Thymus (tissue), 11 donors: ENCODE measurements around the gene MYT1. TPM values are rescaled to one million over a fixed set of nuclear protein-coding genes. Genes with fewer than 3 reads are reported as not detected.
A peak's percentile ranks its signal among the peaks of the same experiment; 100 is the strongest.

ENCODE experiments used
- DNase-seq, 9 donors: peaks; one replicate each; pipeline ENCODE4 v3.0.0-alpha.2; 2013; ENCODE audit warnings: low spot score in 9 of 9, low read depth in 6 of 9, missing footprints in 1 of 9
- H3K27ac ChIP-seq, 2 donors: one replicate each; pipeline ENCODE4 v1.5.1; 2013; ENCODE audit warnings: control low read depth in 1 of 2, low read depth in 1 of 2, low read length in 1 of 2, mild to moderate bottlenecking in 1 of 2, moderate library complexity in 1 of 2
- H3K27me3 ChIP-seq, 2 donors: one replicate each; pipeline ENCODE4 v1.5.1; 2013; ENCODE audit warnings: low read length in 1 of 2; ENCODE audit not compliant: control insufficient read depth in 2 of 2, insufficient read depth in 1 of 2
- H3K36me3 ChIP-seq, 2 donors: one replicate each; pipeline ENCODE4 v1.5.1; 2013; ENCODE audit warnings: low read length in 1 of 2, mild to moderate bottlenecking in 1 of 2, moderate library complexity in 1 of 2; ENCODE audit not compliant: control insufficient read depth in 2 of 2, insufficient read depth in 2 of 2
- H3K4me1 ChIP-seq, 2 donors: one replicate each; pipeline ENCODE4 v1.5.1; 2013; ENCODE audit warnings: low read length in 2 of 2; ENCODE audit not compliant: control insufficient read depth in 2 of 2, insufficient read depth in 2 of 2
- H3K4me3 ChIP-seq, 2 donors: one replicate each; pipeline ENCODE4 v1.5.1; 2013; ENCODE audit warnings: low read length in 2 of 2, control low read depth in 1 of 2, mild to moderate bottlenecking in 1 of 2
- H3K9me3 ChIP-seq, 2 donors: one replicate each; pipeline ENCODE4 v1.5.1; 2013; ENCODE audit warnings: low read length in 1 of 2, mild to moderate bottlenecking in 1 of 2; ENCODE audit not compliant: control insufficient read depth in 2 of 2, insufficient read depth in 1 of 2
- WGBS: extraction: QIAGEN DNeasy Blood & Tissue Kit; methylation state at CpG from one replicate; pipeline ENCODE4 v1.1.7; 2013; 5-methylcytosine and 5-hydroxymethylcytosine counted together
- polyA plus RNA-seq: library from polyadenylated mRNA; stranded (reverse); fragments of 200-250 nt; gene quantifications from one replicate; pipeline ENCODE4 v1.2.3, GENCODE V29; 2013
- total RNA-seq: library from RNA; stranded (reverse); fragments of 120-200 nt; gene quantifications from one replicate; pipeline ENCODE4 v1.2.4, GENCODE V29; 2013
- donor health status: healthy.

Gene MYT1
- total and polyA plus RNA-seq, 2 donors, result 0.19 to 0.25 TPM

DNA sequence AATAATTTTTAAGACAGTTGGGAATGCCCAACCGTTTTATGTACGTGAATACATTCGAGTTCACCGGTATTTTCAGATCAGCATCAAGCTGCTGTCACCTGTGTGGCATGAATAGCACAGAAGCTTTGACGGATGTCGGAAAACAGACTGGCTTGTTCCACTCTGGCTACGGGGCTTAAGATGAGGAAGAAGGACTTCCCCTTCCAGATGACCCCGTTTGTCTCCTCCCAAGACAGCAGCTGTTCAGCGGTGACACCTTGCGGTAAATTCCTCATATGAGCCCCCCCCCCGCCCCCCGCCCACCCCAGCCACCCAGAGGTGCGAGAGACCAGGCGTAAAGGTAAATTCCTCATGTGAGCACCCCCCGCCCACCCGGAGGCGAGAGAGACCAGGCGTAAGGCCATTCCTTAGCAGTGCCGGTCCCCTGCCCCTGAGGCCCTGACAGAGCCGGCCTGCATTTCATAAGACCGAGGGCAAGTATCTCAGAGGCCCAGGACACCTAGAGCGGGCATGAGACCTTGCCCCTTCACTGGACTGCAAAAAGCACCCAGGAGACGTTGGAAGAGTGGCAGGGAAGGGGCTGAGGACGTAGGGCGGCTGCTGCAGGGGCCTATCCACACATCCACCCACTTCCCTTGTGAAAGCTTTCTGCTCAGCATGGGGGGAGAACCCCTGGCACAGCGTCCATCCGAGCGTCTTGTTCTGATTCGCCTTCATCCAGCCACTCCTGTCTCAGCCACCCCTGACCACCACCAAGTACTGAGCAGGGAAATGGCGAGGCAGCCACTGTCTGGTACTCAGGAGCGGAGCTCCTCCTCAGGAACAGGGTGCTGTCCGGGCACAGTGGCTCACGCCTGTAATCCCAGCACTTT, 84.0 kb downstream of the MYT1 start:
- Histone ChIP-seq H3K27me3 (peaks cover 2 to 43% of the 10 kb centered on the region in 2 donors), H3K9me3 (no peaks in the 10 kb centered on the region), H3K4me3 (no peak overlapping the region), H3K27ac (no peak overlapping the region), H3K36me3 (no peaks in the 10 kb centered on the region), H3K4me1 (no peaks in the 10 kb centered on the region)
- no peak for DNase-seq
- WGBS, result 69% methylated on average over 33 of the region's 33 CpGs

DNA sequence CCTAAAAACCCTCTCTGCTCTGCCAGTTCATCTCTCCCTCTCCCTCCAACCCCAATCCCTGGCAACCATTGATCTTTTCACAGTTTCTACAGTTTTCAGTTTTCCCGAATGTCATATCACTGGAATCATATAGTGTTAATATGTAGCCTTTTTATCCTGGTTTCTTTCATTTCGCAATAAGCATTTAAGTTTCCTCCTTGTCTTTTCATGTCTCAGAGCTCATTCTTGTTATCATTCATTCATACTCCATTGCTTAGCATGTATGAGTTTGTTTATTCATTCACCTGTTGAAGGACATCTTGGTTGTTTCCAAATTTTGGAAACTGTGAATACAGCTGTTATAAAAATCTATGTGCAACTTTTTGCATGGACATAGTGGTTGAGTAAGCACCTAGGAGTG, 85.8 kb downstream of the MYT1 start:
- Histone ChIP-seq H3K27ac (no peak overlapping the region), H3K36me3 (no peaks in the 10 kb centered on the region), H3K4me1 (peaks cover 2% of the 10 kb centered on the region in 2 donors), H3K27me3 (peaks cover 2 to 39% of the 10 kb centered on the region in 2 donors), H3K4me3 (no peak overlapping the region), H3K9me3 (no peaks in the 10 kb centered on the region)
- 92% methylated on average over 2 of the region's 2 CpGs for WGBS
- DNase-seq, result no peak

DNA sequence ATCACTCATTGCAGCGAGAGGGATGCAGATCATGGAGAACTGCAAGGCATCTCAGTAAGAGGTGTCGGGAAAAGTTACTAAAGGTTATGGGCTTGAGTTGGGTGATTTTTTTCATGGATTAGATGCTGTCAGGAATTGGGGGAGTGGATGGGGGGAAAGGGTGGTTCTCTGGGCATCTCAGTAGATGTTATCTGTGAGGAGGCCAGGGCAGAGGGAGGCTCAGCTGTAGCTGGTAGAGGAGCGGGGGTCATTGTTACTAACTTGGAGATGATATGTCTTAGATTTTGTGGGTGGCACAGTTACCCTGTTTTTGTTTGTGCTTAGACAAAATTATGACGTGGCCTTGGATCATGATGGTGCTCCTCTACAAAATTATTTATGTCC, 88.7 kb downstream of the MYT1 start:
- WGBS, result 98% methylated on average over 4 of the region's 4 CpGs
- Histone ChIP-seq H3K36me3 (no peaks in the 10 kb centered on the region), H3K4me1 (peaks cover 17 to 18% of the 10 kb centered on the region in 2 donors), H3K27ac (no peak overlapping the region), H3K4me3 (no peak overlapping the region), H3K9me3 (no peaks in the 10 kb centered on the region), H3K27me3 (peaks cover 2 to 19% of the 10 kb centered on the region in 2 donors)
- DNase-seq, result no peak

DNA sequence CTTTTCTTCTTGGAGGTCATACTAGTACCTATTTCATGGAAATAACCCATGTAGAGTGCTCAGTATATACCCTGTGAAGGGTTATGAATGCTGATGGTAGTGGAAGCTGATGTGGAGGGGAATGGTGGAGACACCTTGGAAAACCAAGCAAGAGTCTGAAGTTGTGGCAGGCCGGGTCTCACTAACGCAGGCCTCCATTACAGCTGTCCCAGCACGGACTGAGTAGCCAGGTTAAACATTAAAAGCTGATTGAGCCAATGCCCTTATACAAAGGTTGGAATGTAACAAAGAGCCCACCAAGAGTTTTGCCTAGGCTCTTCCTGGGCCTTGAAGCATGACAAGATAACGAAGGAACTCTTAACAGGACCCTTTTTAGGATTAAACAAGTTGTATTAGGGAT, 89.2 kb downstream of the MYT1 start:
- no peaks in the 10 kb centered on the region for H3K36me3 ChIP-seq
- H3K4me3 ChIP-seq, result no peak overlapping the region
- H3K27ac ChIP-seq, result no peak overlapping the region
- peaks cover 2 to 16% of the 10 kb centered on the region in 2 donors for H3K27me3 ChIP-seq
- no peak for DNase-seq
- H3K4me1 ChIP-seq, result peaks cover 17 to 18% of the 10 kb centered on the region in 2 donors
- 97% methylated on average over 4 of the region's 4 CpGs for WGBS
- no peaks in the 10 kb centered on the region for H3K9me3 ChIP-seq

DNA sequence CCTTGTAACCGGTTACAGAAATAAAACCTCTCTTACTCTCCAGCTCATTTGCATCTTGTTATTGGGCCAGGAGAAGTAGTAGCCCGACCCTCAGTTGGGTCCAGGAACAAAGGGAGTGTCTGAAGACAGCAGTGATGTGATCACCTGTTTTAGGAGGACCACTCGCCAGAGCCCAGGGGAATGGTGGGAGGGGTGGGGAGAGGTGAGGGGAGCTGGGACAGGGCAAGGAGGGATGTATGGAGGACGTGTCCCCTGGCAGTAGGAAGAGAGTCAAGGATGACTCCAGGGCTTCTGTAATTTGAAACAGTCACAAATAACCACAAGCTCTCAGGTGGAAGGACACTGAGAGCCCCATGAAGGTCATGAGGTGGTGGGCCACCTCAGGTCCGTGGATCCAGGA, 89.9 kb downstream of the MYT1 start:
- H3K36me3 ChIP-seq, result no peaks in the 10 kb centered on the region
- no peak overlapping the region for H3K4me3 ChIP-seq
- H3K27me3 ChIP-seq, result peaks cover 2 to 14% of the 10 kb centered on the region in 2 donors
- H3K9me3 ChIP-seq, result no peaks in the 10 kb centered on the region
- no peak for DNase-seq
- H3K4me1 ChIP-seq, result peaks cover 17 to 18% of the 10 kb centered on the region in 2 donors
- no peak overlapping the region for H3K27ac ChIP-seq
- 98% methylated on average over 5 of the region's 5 CpGs for WGBS

DNA sequence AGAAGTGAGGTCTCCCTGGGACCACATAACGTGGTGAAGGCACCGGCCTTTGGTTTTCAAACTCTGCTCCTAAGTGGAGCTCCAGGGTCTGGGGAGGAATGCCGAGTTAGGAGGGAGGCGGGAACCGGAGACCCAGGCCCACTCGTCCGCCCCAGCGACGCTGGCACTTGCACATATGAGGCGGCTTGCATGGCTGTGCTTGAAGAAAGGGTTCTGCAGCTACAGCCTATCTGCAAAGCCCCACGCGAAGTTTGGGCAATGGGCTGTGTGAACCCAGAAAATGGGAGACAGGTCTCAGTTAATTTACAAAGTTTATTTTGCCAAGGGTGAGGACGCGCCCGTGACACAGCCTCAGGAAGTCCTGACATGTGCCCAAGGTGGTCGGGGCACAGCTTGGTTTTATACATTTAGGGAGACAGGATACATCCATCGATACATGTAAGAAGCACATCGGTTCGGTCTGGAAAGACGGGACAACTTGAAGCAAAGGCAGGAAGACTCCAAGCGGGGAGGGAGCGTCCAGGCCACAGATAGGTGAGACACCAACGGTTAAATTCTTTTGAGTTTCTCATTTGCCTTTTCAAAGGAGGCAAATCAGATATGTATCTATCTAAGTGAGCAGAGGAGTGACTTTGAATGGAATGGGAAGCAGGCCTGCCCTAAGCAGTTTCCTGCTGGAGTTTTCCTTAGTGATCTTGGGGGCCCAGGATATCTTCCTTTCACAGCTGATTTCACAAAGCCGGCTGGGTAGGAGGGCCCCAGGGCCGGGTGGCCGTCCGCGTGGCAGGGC, 90.5 kb downstream of the MYT1 start:
- no peaks in the 10 kb centered on the region for H3K36me3 ChIP-seq
- H3K9me3 ChIP-seq, result no peaks in the 10 kb centered on the region
- peak overlapping the region; percentile 47 to 59 for H3K4me3 ChIP-seq
- H3K4me1 ChIP-seq, result peaks cover 17 to 18% of the 10 kb centered on the region in 2 donors
- WGBS, result 80% methylated on average over 28 of the region's 28 CpGs
- H3K27ac ChIP-seq, result no peak overlapping the region
- DNase-seq, result no peak
- H3K27me3 ChIP-seq, result peaks cover 2 to 10% of the 10 kb centered on the region in 2 donors

DNA sequence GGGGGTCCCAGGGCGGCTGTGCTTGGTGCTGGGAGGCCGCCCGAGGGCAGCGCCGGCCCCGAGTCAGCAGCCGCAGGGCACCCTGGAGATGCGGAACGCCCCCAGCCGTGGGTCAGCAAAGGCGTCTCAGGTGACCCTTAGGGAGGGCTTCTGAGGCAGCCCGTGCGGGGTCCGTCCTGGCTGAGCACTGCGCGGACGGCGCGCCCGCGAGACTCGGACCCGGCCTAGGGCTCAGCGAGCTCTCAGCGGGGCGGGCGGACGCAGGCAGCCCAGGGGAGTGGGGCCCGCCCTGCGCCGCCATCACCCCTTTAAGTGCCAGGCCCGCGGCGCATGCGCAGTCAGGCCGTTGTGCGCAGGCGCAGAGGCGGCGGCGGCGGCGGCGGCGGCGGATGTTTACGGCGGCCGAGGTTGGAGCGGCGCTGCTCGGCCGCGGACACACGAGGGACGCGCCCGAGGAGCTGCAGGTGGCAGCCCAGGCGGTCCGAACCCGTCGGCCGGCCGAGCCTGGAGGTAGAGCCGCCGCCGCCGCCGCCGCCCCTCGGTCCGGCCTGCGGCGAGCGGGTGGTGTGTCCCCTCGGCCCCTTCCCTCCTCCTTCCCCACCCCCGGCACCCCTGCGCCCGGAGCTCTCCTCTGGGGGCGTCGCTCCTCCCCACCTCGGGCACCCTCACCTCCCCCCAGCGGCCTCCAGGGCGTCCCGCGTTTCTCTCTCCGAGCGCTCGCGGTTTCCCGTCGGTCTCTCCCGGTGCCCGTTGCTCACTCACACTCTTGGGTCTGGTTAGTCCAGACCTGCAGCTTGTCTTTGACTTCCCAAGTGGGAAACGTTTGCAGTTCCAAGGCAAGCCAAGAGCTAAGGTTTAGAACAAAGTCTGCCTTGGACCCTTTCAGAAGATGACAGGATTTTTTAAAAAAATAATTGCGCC, 91.4 kb downstream of the MYT1 start, which contains the start of gene PCMTD2:
TSS of gene PCMTD2 (plus strand) at position 388 of the 921 bp plus-strand sequence. CDS start 4,218 bp downstream, outside the sequence.
- peaks cover 17 to 22% of the 10 kb centered on the region in 2 donors for H3K4me1 ChIP-seq
- peaks cover 6 to 8% of the 10 kb centered on the region in 2 donors for H3K36me3 ChIP-seq
- peak within 1 kb of the TSS; percentile 59 to 67 for H3K4me3 ChIP-seq
- WGBS, result under 1% methylated on average over 96 of the region's 96 CpGs
- peaks cover 2 to 7% of the 10 kb centered on the region in 2 donors for H3K27me3 ChIP-seq
- no peaks in the 10 kb centered on the region for H3K9me3 ChIP-seq
- peak in 8 of 9 donors; percentile 51 to 93 (median 82) for DNase-seq
- peak within 1 kb of the TSS; percentile 48 to 95 for H3K27ac ChIP-seq

DNA sequence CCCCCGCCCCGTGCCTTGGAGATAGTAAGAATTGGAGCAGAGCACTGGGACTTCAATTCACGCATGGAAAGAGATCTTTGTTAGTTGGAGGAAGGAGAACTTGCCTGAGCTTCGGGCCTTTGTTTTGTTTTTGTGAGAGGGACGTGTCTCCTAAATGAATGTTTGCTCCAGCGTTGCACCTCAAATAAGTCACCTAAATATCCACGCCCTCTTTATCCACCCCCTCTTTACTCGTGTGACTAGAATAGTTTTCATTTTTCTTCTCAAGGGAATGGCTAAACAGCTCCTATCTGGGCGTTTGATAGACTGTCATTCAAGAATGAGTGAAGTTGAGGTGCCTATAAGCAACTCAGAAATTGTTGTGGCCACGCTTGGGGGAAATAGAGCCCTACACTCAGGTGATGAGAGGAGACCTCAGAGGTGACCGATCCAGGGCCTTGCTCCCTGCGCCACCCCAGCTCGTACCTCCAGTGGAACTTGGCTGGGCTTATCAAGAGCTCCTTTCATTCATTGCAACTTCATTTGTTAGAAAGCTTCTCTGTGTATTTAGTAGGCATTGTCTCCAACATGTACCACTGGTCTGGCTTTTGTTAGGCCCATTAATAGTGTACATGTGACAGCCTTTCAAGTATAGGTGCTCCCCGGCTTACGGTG, 92.2 kb downstream of the MYT1 start:
- DNase-seq, result no peak
- Histone ChIP-seq H3K27me3 (peaks cover 2 to 5% of the 10 kb centered on the region in 2 donors), H3K27ac (peak overlapping the region; percentile 48 to 95), H3K9me3 (no peaks in the 10 kb centered on the region), H3K4me1 (peaks cover 17 to 22% of the 10 kb centered on the region in 2 donors), H3K36me3 (peaks cover 6 to 9% of the 10 kb centered on the region in 2 donors), H3K4me3 (peak overlapping the region; percentile 59 to 67)
- WGBS, result 35% methylated on average over 15 of the region's 15 CpGs
